Measurements from ENCODE around the gene CACNA1A. TPM values are rescaled to one million over a fixed set of nuclear protein-coding genes. Genes with fewer than 3 reads are reported as not detected.

The CACNA1A gene
- total RNA-seq, 1 donor, result 1.4 TPM

- Histone ChIP-seq H2AFZ (ENCODE audit: low read length) (no peak overlapping the region), H3K27me3 (ENCODE audit: insufficient read depth, low read length) (no peaks in the 10 kb centered on the region), H3K4me1 (ENCODE audit: insufficient read depth, low read length) (no peaks in the 10 kb centered on the region), H3K4me2 (ENCODE audit: insufficient read depth, low read length) (no peak overlapping the region), H3K79me2 (ENCODE audit: insufficient read depth, low read length) (no peaks in the 10 kb centered on the region), H3K4me3 (ENCODE audit: insufficient read depth, low read length) (no peak overlapping the region), H3K27ac (ENCODE audit: low read depth, low read length) (no peak overlapping the region), H3K9me3 (ENCODE audit: low read depth, low read length) (peaks cover 4% of the 10 kb centered on the region), H4K20me1 (ENCODE audit: insufficient read depth, low read length) (no peaks in the 10 kb centered on the region), H3K36me3 (ENCODE audit: insufficient read depth, low read length) (no peaks in the 10 kb centered on the region)
- DNase-seq (ENCODE audit: insufficient read length, low spot score, missing footprints), result no peak
- no peak for TF ChIP-seq CTCF (IDR thresholded peaks at IDR 0.05; ENCODE audit: extremely low read depth, low read depth, low read length)
Measured at GRCh38 chr19:13339869-13340268, 166.4 kb downstream of the CACNA1A start.

GRCh38 chr19:13337181-13337580, 169.1 kb downstream of the CACNA1A start:
- H3K4me3 ChIP-seq (ENCODE audit: insufficient read depth, low read length), result no peak overlapping the region
- H2AFZ ChIP-seq (ENCODE audit: low read length), result no peak overlapping the region
- no peak overlapping the region for H3K27ac ChIP-seq (ENCODE audit: low read depth, low read length)
- TF ChIP-seq CTCF (IDR thresholded peaks at IDR 0.05; ENCODE audit: extremely low read depth, low read depth, low read length), result no peak
- H3K27me3 ChIP-seq (ENCODE audit: insufficient read depth, low read length), result no peaks in the 10 kb centered on the region
- H3K9me3 ChIP-seq (ENCODE audit: low read depth, low read length), result peaks cover 4% of the 10 kb centered on the region
- H3K79me2 ChIP-seq (ENCODE audit: insufficient read depth, low read length), result no peaks in the 10 kb centered on the region
- no peaks in the 10 kb centered on the region for H4K20me1 ChIP-seq (ENCODE audit: insufficient read depth, low read length)
- no peak for DNase-seq (ENCODE audit: insufficient read length, low spot score, missing footprints)
- no peak overlapping the region for H3K4me2 ChIP-seq (ENCODE audit: insufficient read depth, low read length)
- no peaks in the 10 kb centered on the region for H3K4me1 ChIP-seq (ENCODE audit: insufficient read depth, low read length)
- no peaks in the 10 kb centered on the region for H3K36me3 ChIP-seq (ENCODE audit: insufficient read depth, low read length)

GRCh38 chr19:13334801-13335481, 171.3 kb downstream of the CACNA1A start:
- Histone ChIP-seq H3K27me3 (ENCODE audit: insufficient read depth, low read length) (no peaks in the 10 kb centered on the region), H3K4me2 (ENCODE audit: insufficient read depth, low read length) (no peak overlapping the region), H3K36me3 (ENCODE audit: insufficient read depth, low read length) (no peaks in the 10 kb centered on the region), H3K4me1 (ENCODE audit: insufficient read depth, low read length) (no peaks in the 10 kb centered on the region), H3K4me3 (ENCODE audit: insufficient read depth, low read length) (no peak overlapping the region), H2AFZ (ENCODE audit: low read length) (no peak overlapping the region), H3K79me2 (ENCODE audit: insufficient read depth, low read length) (no peaks in the 10 kb centered on the region), H3K27ac (ENCODE audit: low read depth, low read length) (no peak overlapping the region), H4K20me1 (ENCODE audit: insufficient read depth, low read length) (no peaks in the 10 kb centered on the region), H3K9me3 (ENCODE audit: low read depth, low read length) (peaks cover 4% of the 10 kb centered on the region)
- DNase-seq (ENCODE audit: insufficient read length, low spot score, missing footprints), result no peak
- no peak for TF ChIP-seq CTCF (IDR thresholded peaks at IDR 0.05; ENCODE audit: extremely low read depth, low read depth, low read length)

- Histone ChIP-seq H3K9me3 (ENCODE audit: low read depth, low read length) (no peaks in the 10 kb centered on the region), H4K20me1 (ENCODE audit: insufficient read depth, low read length) (no peaks in the 10 kb centered on the region), H3K4me2 (ENCODE audit: insufficient read depth, low read length) (no peak overlapping the region), H3K27ac (ENCODE audit: low read depth, low read length) (no peak overlapping the region), H3K79me2 (ENCODE audit: insufficient read depth, low read length) (no peaks in the 10 kb centered on the region), H3K4me1 (ENCODE audit: insufficient read depth, low read length) (no peaks in the 10 kb centered on the region), H3K4me3 (ENCODE audit: insufficient read depth, low read length) (no peak overlapping the region), H3K36me3 (ENCODE audit: insufficient read depth, low read length) (no peaks in the 10 kb centered on the region), H3K27me3 (ENCODE audit: insufficient read depth, low read length) (no peaks in the 10 kb centered on the region), H2AFZ (ENCODE audit: low read length) (no peak overlapping the region)
- no peak for DNase-seq (ENCODE audit: insufficient read length, low spot score, missing footprints)
- TF ChIP-seq CTCF (IDR thresholded peaks at IDR 0.05; ENCODE audit: extremely low read depth, low read depth, low read length), result no peak
Measured at GRCh38 chr19:13330285-13330684, 176.0 kb downstream of the CACNA1A start.
